Measurements from ENCODE around the gene GGA1. TPM values are rescaled to one million over a fixed set of nuclear protein-coding genes. Genes with fewer than 3 reads are reported as not detected.
"Not testable (repeated sequence)": the region's sequence is repeated elsewhere in the genome, so short reads cannot be mapped to it uniquely, and the experiment has no call there.

The GGA1 gene
- total RNA-seq, 1 donor from 2014 or later, result 43.1 TPM

- TF ChIP-seq EZH2 (IDR thresholded peaks at IDR 0.05; ENCODE audit: insufficient read depth, low read length) (no peak), CTCF (IDR thresholded peaks at IDR 0.05; ENCODE audit: insufficient read depth, low read depth, low read length) (no peak)
- Histone ChIP-seq H2AFZ (ENCODE audit: low read depth, low read length) (no peak overlapping the region), H3K9me3 (ENCODE audit: insufficient read depth, low read depth, low read length) (no peaks in the 10 kb centered on the region), H3K4me3 (ENCODE audit: insufficient read depth, low read depth, low read length) (no peak overlapping the region), H3K27ac (ENCODE audit: low read depth, low read length) (no peak overlapping the region), H3K9ac (ENCODE audit: low read length) (no peak overlapping the region), H3K4me1 (ENCODE audit: insufficient read depth, low read length) (no peaks in the 10 kb centered on the region), H3K4me2 (ENCODE audit: low read length) (no peak overlapping the region), H3K27me3 (ENCODE audit: insufficient read depth, low read length) (no peaks in the 10 kb centered on the region), H3K79me2 (ENCODE audit: insufficient read depth, low read length) (no peaks in the 10 kb centered on the region), H3K36me3 (ENCODE audit: insufficient read depth, low read length) (no peaks in the 10 kb centered on the region), H4K20me1 (ENCODE audit: insufficient read depth, low read length) (no peaks in the 10 kb centered on the region)
- Mint-ChIP-seq H3K4me1 (ENCODE audit: low read depth, unreplicated experiment) (peaks cover 3% of the 10 kb centered on the region), H3K4me3 (ENCODE audit: unreplicated experiment) (no peak overlapping the region), H3K36me3 (ENCODE audit: low read depth, unreplicated experiment) (no peaks in the 10 kb centered on the region), H3K27ac (ENCODE audit: unreplicated experiment) (no peak overlapping the region), H3K27me3 (ENCODE audit: low read depth, unreplicated experiment) (peaks cover 23% of the 10 kb centered on the region), H3K9me3 (ENCODE audit: unreplicated experiment) (peaks cover 4% of the 10 kb centered on the region)
- FAIRE-seq (no peak), DNase-seq (ENCODE audit: low read depth) (no peak)
Measured at GRCh38 chr22:37588546-37589215, 20.0 kb upstream of the GGA1 start.

- no peak overlapping the region for H3K9ac ChIP-seq (ENCODE audit: low read length)
- no peak overlapping the region for H3K4me3 ChIP-seq (ENCODE audit: insufficient read depth, low read depth, low read length)
- no peaks in the 10 kb centered on the region for H3K9me3 ChIP-seq (ENCODE audit: insufficient read depth, low read depth, low read length)
- H4K20me1 ChIP-seq (ENCODE audit: insufficient read depth, low read length), result no peaks in the 10 kb centered on the region
- H3K27ac ChIP-seq (ENCODE audit: low read depth, low read length), result no peak overlapping the region
- H3K4me1 ChIP-seq (ENCODE audit: insufficient read depth, low read length), result no peaks in the 10 kb centered on the region
- H2AFZ ChIP-seq (ENCODE audit: low read depth, low read length), result no peak overlapping the region
- H3K4me2 ChIP-seq (ENCODE audit: low read length), result no peak overlapping the region
- peaks cover 3% of the 10 kb centered on the region for H3K4me1 Mint-ChIP-seq (ENCODE audit: low read depth, unreplicated experiment)
- no peak overlapping the region for H3K27ac Mint-ChIP-seq (ENCODE audit: unreplicated experiment)
- H3K27me3 Mint-ChIP-seq (ENCODE audit: low read depth, unreplicated experiment), result peaks cover 23% of the 10 kb centered on the region
- H3K36me3 Mint-ChIP-seq (ENCODE audit: low read depth, unreplicated experiment), result no peaks in the 10 kb centered on the region
- no peak for DNase-seq (ENCODE audit: low read depth)
- no peaks in the 10 kb centered on the region for H3K27me3 ChIP-seq (ENCODE audit: insufficient read depth, low read length)
- FAIRE-seq, result no peak
- peaks cover 4% of the 10 kb centered on the region for H3K9me3 Mint-ChIP-seq (ENCODE audit: unreplicated experiment)
- no peak overlapping the region for H3K4me3 Mint-ChIP-seq (ENCODE audit: unreplicated experiment)
- TF ChIP-seq CTCF (IDR thresholded peaks at IDR 0.05; ENCODE audit: insufficient read depth, low read depth, low read length), result no peak
- TF ChIP-seq EZH2 (IDR thresholded peaks at IDR 0.05; ENCODE audit: insufficient read depth, low read length), result no peak
- H3K36me3 ChIP-seq (ENCODE audit: insufficient read depth, low read length), result no peaks in the 10 kb centered on the region
- H3K79me2 ChIP-seq (ENCODE audit: insufficient read depth, low read length), result no peaks in the 10 kb centered on the region
Measured at GRCh38 chr22:37589636-37590035, 19.0 kb upstream of the GGA1 start.

GRCh38 chr22:37591081-37591480 is 17.6 kb upstream of the GGA1 start:
- H3K9me3 Mint-ChIP-seq (ENCODE audit: unreplicated experiment); H3K4me3 ChIP-seq (ENCODE audit: insufficient read depth, low read depth, low read length); H3K4me1 Mint-ChIP-seq (ENCODE audit: low read depth, unreplicated experiment); FAIRE-seq; DNase-seq (ENCODE audit: low read depth); H3K36me3 ChIP-seq (ENCODE audit: insufficient read depth, low read length); H3K9ac ChIP-seq (ENCODE audit: low read length); H3K79me2 ChIP-seq (ENCODE audit: insufficient read depth, low read length); H2AFZ ChIP-seq (ENCODE audit: low read depth, low read length); H3K27me3 ChIP-seq (ENCODE audit: insufficient read depth, low read length); H3K4me3 Mint-ChIP-seq (ENCODE audit: unreplicated experiment); H4K20me1 ChIP-seq (ENCODE audit: insufficient read depth, low read length); H3K27ac Mint-ChIP-seq (ENCODE audit: unreplicated experiment); H3K9me3 ChIP-seq (ENCODE audit: insufficient read depth, low read depth, low read length); H3K36me3 Mint-ChIP-seq (ENCODE audit: low read depth, unreplicated experiment); H3K4me1 ChIP-seq (ENCODE audit: insufficient read depth, low read length); H3K27ac ChIP-seq (ENCODE audit: low read depth, low read length); H3K4me2 ChIP-seq (ENCODE audit: low read length): not testable (repeated sequence)
- peaks cover 19% of the 10 kb centered on the region for H3K27me3 Mint-ChIP-seq (ENCODE audit: low read depth, unreplicated experiment)

Data from astrocyte (in vitro differentiated cells and primary cell).